Neutrophil (primary cell): ENCODE results near the gene RCC2.
"Not testable (repeated sequence)": the region's sequence is repeated elsewhere in the genome, so short reads cannot be mapped to it uniquely, and the experiment has no call there.

Experiments
- H3K27ac ChIP-seq: fragments of 200-600 bp; sonication (generic); 2 replicates; pipeline ENCODE4 v1.5.1; 2016; ENCODE audit warnings: mild to moderate bottlenecking, moderate library complexity
- H3K27me3 ChIP-seq: fragments of 200-600 bp; sonication (generic); 2 replicates; pipeline ENCODE4 v1.6.0; 2016; ENCODE audit warnings: mild to moderate bottlenecking
- H3K36me3 ChIP-seq: fragments of 200-600 bp; sonication (generic); 2 replicates; pipeline ENCODE4 v1.5.1; 2017
- H3K4me1 ChIP-seq, 2 experiments: fragments of 200-600 bp in 1 of 2; sonication (generic) in 1 of 2; 1 replicate in 1 of 2; 2 replicates in 1 of 2; pipeline versions ENCODE4 v1.5.1 to v1.6.1; 2013 to 2016; ENCODE audit warnings: low read depth in 1 of 2, low read length in 1 of 2, mild to moderate bottlenecking in 1 of 2, moderate library complexity in 1 of 2; ENCODE audit not compliant: control insufficient read depth in 1 of 2, insufficient read depth in 1 of 2
- H3K4me3 ChIP-seq, 2 experiments: fragments of 200-600 bp in 1 of 2; sonication (generic) in 1 of 2; 1 replicate in 1 of 2; 2 replicates in 1 of 2; pipeline ENCODE4 v1.5.1; 2013 to 2016; ENCODE audit warnings: low read depth in 1 of 2, low read length in 1 of 2, mild to moderate bottlenecking in 1 of 2, moderate library complexity in 1 of 2
- H3K9me3 ChIP-seq: fragments of 200-600 bp; sonication (generic); 2 replicates; pipeline ENCODE4 v1.5.1; 2016
- TF ChIP-seq, protein P1 (sequence below): fragments of 200-600 bp; sonication (generic); IDR thresholded peaks from 2 replicates; pipeline ENCODE4 v1.5.1; 2016; ENCODE audit warnings: antibody characterized with exemption

Gene RCC2

DNA sequence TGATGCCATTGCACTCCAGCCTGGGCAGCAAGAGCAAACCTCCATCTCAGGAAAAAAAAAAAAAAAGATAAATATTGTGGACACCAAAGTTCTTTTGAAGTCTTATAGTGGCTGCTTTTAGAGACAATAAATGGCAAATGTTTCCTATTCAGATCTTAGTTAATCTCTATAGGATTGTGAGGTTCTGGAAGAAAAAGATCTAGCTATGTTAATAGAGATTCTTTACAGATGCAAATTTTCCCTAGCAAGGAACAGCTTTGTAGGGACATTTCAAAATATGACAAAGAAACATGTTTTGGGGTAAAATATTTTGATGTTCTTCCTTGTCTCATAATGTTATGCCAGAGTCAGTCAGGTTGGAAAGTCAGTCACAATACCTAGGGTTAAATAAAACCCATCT is 24.5 kb upstream of the RCC2 start:
- TF ChIP-seq, protein P1, sequence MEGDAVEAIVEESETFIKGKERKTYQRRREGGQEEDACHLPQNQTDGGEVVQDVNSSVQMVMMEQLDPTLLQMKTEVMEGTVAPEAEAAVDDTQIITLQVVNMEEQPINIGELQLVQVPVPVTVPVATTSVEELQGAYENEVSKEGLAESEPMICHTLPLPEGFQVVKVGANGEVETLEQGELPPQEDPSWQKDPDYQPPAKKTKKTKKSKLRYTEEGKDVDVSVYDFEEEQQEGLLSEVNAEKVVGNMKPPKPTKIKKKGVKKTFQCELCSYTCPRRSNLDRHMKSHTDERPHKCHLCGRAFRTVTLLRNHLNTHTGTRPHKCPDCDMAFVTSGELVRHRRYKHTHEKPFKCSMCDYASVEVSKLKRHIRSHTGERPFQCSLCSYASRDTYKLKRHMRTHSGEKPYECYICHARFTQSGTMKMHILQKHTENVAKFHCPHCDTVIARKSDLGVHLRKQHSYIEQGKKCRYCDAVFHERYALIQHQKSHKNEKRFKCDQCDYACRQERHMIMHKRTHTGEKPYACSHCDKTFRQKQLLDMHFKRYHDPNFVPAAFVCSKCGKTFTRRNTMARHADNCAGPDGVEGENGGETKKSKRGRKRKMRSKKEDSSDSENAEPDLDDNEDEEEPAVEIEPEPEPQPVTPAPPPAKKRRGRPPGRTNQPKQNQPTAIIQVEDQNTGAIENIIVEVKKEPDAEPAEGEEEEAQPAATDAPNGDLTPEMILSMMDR: no peak
- Histone ChIP-seq H3K36me3 (no peaks in the 10 kb centered on the region), H3K4me1 (peaks cover 0 to 14% of the 10 kb centered on the region in 2 experiments), H3K9me3 (no peaks in the 10 kb centered on the region), H3K4me3 (no peak overlapping the region), H3K27me3 (peaks cover 12% of the 10 kb centered on the region), H3K27ac (no peak overlapping the region)

DNA sequence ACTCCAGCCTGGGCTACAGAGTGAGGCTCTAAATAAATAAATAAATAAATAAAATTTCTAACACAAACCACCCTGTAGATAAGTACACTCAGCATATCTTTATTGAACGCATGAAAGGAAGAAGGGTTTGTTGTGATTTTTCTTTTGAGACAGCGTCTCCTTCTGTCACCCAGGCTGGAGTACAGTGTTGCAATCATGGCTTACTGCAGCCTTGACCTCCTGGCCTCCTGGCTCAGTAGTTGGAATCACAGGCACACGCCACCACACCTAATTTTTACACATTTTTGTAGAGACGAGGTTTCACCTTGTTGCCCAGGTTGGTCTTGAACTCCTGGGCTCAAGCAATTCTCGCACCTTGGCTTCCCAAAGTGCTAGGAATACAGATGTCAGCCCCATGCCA is 23.2 kb upstream of the RCC2 start:
- Histone ChIP-seq H3K9me3 (no peaks in the 10 kb centered on the region), H3K27ac (no peak overlapping the region), H3K4me3 (no peak overlapping the region), H3K36me3 (no peaks in the 10 kb centered on the region), H3K27me3 (peaks cover 6% of the 10 kb centered on the region), H3K4me1 (peaks cover 0 to 14% of the 10 kb centered on the region in 2 experiments)
- TF ChIP-seq, protein P1: no peak

DNA sequence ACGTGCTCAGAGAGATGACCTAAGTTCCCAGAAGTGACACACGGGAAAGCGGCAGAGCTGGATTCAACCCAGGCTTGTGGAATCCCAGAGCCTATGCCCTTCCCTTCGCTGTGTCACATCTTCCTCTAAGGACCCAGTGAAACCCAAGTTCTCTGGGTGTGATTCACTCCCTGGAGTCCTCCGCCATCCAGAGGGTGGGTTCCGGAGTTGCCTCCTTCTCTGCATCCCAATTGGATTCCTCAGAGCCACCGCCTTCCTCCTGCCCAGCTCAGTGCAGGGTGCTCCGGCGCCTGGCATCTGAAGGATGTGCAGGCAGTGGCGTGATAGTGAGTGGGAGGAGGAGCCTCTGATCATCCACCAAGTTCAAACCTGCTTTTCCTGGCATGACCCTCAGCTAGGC is 20.7 kb upstream of the RCC2 start:
- Histone ChIP-seq H3K27ac (no peak overlapping the region), H3K36me3 (no peaks in the 10 kb centered on the region), H3K4me1 (peaks cover 0 to 6% of the 10 kb centered on the region in 2 experiments), H3K27me3 (peaks cover 6% of the 10 kb centered on the region), H3K4me3 (no peak overlapping the region), H3K9me3 (no peaks in the 10 kb centered on the region)
- TF ChIP-seq, protein P1: no peak

DNA sequence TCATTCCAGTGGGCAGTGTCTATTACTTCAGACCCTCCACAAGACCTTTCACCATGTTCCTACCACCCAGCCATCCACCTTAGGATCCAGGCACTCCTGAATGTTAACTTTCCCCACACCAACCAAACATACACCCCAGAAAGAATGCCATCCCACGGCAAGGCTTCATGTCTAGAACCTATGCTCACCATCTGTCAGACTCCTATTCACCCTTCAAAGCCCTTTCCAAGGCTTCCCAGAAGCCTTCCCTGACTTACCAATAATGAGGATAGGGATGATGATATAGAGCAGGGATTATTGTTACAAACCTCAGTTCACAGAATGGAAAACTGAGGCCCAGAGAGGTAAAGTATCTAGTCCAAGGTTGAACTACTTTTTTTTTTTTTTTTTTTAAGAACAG is 19.3 kb upstream of the RCC2 start:
- Histone ChIP-seq H3K27me3 (peaks cover 6% of the 10 kb centered on the region), H3K4me3 (no peak overlapping the region), H3K4me1 (no peaks in the 10 kb centered on the region), H3K9me3 (no peaks in the 10 kb centered on the region), H3K36me3 (no peaks in the 10 kb centered on the region), H3K27ac (no peak overlapping the region)
- TF ChIP-seq, protein P1: no peak

DNA sequence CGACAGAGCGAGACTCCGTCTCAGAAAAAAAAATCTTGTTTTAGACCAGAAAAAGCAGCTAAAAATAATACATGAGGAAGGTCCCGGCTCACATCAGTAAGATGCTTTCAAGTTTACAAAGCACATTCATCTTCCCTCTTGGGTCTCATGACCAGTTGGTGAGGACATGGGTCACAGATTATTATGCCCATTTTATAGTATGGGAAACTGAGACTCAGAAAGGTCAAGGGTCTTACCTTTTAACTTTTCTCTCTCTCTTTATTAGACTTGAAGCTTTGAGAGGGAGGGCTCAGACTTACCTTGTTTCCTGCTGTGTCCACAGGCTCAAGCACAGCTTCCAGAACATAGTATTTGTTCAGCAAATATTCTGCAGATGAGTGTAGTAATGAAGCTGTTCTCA is 13.2 kb upstream of the RCC2 start:
- Histone ChIP-seq H3K9me3 (no peaks in the 10 kb centered on the region), H3K4me1 (no peaks in the 10 kb centered on the region), H3K27ac (no peak overlapping the region), H3K36me3 (no peaks in the 10 kb centered on the region), H3K27me3 (no peaks in the 10 kb centered on the region), H3K4me3 (no peak overlapping the region)
- TF ChIP-seq, protein P1: no peak

DNA sequence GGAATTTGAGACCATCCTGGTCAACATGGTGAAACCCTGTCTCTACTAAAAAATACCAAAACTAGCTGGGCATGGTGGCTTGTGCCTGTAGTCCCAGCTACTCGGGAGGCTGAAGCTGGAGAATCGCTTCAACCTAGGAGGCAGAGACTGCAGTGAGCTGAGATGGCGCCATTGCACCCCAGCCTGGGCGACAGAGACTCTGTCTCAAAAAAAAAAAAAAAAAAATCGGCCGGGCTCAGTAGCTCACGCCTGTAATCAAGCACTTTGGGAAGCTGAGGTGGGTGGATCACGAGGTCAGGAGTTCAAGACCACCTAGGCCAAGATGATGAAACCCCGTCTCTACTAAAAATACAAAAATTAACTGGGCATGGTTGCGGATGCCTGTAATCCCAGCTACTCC is 12.7 kb upstream of the RCC2 start:
- H3K9me3 ChIP-seq, H3K36me3 ChIP-seq, H3K27me3 ChIP-seq, H3K27ac ChIP-seq, H3K4me1 ChIP-seq, H3K4me3 ChIP-seq: not testable (repeated sequence)
